ENCODE data around the gene SHB. TPM values are rescaled to one million over a fixed set of nuclear protein-coding genes. Genes with fewer than 3 reads are reported as not detected.

The SHB gene
- total and polyA plus RNA-seq, 7 donors = 4.0 to 30.7 (median 8.6) TPM

GRCh38 chr9:38079461-38080031 is 10.5 kb upstream of the SHB start:
- Histone ChIP-seq H3K9me3 (no peaks in the 10 kb centered on the region), H3K4me3 (no peak overlapping the region), H3K4me1 (peaks cover 21% of the 10 kb centered on the region), H3K36me3 (ENCODE audit: insufficient read depth in 1 of 2, low read depth in 1 of 2) (no peaks in the 10 kb centered on the region), H3K27ac (peak overlapping the region; percentile 27), H3K27me3 (ENCODE audit: insufficient read depth in 3 of 3, low read length in 2 of 3) (no peaks in the 10 kb centered on the region)
- WGBS, 3 donors = 14 to 18% (median 17%) methylated on average over 11 of the region's 11 CpGs
- ATAC-seq (peak; percentile 87 to 95 (median 90)), DNase-seq (peak; percentile 54 to 75)
- intact Hi-C loops (cut with DNase I) = no loop called here
- TF ChIP-seq, protein P1, sequence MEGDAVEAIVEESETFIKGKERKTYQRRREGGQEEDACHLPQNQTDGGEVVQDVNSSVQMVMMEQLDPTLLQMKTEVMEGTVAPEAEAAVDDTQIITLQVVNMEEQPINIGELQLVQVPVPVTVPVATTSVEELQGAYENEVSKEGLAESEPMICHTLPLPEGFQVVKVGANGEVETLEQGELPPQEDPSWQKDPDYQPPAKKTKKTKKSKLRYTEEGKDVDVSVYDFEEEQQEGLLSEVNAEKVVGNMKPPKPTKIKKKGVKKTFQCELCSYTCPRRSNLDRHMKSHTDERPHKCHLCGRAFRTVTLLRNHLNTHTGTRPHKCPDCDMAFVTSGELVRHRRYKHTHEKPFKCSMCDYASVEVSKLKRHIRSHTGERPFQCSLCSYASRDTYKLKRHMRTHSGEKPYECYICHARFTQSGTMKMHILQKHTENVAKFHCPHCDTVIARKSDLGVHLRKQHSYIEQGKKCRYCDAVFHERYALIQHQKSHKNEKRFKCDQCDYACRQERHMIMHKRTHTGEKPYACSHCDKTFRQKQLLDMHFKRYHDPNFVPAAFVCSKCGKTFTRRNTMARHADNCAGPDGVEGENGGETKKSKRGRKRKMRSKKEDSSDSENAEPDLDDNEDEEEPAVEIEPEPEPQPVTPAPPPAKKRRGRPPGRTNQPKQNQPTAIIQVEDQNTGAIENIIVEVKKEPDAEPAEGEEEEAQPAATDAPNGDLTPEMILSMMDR (IDR thresholded peaks at IDR 0.05) = no peak

- intact Hi-C loops (cut with DNase I) = no loop called here
- DNase-seq (no peak), ATAC-seq (no peak)
- 96 to 98% (median 97%) methylated on average over 12 to 34 of the region's 34 CpGs for WGBS, 3 donors
- Histone ChIP-seq H3K4me1 (peaks cover 15% of the 10 kb centered on the region), H3K4me3 (no peak overlapping the region), H3K27ac (no peak overlapping the region), H3K36me3 (ENCODE audit: insufficient read depth in 1 of 2, low read depth in 1 of 2) (no peaks in the 10 kb centered on the region), H3K9me3 (no peaks in the 10 kb centered on the region), H3K27me3 (ENCODE audit: insufficient read depth in 3 of 3, low read length in 2 of 3) (no peaks in the 10 kb centered on the region)
- TF ChIP-seq, protein P1 (IDR thresholded peaks at IDR 0.05) = no peak
Observed at GRCh38 chr9:38075272-38075671, 6.2 kb upstream of the SHB start.

DNA sequence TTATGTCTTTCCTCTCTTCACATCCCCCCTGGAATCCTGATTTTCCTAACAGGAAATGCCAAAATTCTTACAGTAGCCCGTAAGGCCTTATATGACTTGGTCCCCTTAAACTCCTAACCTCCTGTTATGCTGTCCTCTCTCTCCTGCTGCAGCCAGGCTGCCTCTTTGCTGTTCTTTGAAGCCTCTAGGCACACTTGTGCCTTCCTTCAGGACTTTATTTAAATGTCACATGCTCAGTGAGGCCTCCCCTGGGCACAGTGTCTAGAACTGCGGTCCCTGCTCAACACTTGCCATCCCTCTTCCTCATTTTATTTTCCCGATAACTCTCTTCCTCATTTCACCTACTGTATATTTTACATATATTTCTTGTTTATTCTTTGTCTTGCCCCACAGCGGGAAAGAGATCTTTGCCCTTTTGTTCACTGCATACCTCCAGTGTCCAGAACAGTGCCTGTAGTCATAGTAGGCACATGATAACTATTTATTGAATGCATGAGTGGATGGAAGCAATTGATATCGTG is 5.5 kb upstream of the SHB start:
- Histone ChIP-seq H3K36me3 (ENCODE audit: insufficient read depth in 1 of 2, low read depth in 1 of 2) (no peaks in the 10 kb centered on the region), H3K9me3 (no peaks in the 10 kb centered on the region), H3K4me3 (no peak overlapping the region), H3K27ac (peak overlapping the region; percentile 71), H3K4me1 (peaks cover 10% of the 10 kb centered on the region), H3K27me3 (ENCODE audit: insufficient read depth in 3 of 3, low read length in 2 of 3) (no peaks in the 10 kb centered on the region)
- intact Hi-C loops (cut with DNase I) = no loop called here
- no peak for ATAC-seq
- no peak for DNase-seq
- 77 to 87% (median 80%) methylated on average over 5 of the region's 5 CpGs for WGBS, 3 donors
- TF ChIP-seq, protein P1 (IDR thresholded peaks at IDR 0.05) = no peak

DNA sequence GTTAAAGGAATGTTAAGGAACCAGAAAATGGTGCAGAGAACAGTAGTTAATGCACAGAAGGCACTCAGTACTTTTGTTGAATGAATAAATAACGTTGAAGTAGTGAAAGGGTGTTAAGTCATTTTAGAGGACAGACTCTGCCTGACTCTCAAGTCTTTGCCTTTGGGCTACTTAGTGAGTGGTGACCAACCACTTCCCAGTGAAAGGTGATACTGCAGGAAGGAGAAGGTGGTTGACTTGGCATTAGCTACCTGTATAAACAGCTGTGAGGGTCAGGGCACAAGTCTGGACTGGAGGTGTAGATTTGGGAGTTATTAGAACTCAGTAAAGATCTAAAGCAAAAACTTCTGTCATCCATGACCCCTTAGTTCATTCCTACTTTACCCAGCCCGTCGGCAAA is 4.9 kb upstream of the SHB start:
- Histone ChIP-seq H3K4me3 (no peak overlapping the region), H3K9me3 (no peaks in the 10 kb centered on the region), H3K4me1 (peaks cover 7% of the 10 kb centered on the region), H3K27me3 (ENCODE audit: insufficient read depth in 3 of 3, low read length in 2 of 3) (no peaks in the 10 kb centered on the region), H3K36me3 (ENCODE audit: insufficient read depth in 1 of 2, low read depth in 1 of 2) (no peaks in the 10 kb centered on the region), H3K27ac (peak overlapping the region; percentile 71)
- ATAC-seq = peak in 1 of 4 donors; percentile 64
- DNase-seq = no peak
- intact Hi-C loops (cut with DNase I) = no loop called here
- TF ChIP-seq, protein P1 (IDR thresholded peaks at IDR 0.05) = no peak
- 34 to 53% (median 44%) methylated on average over 3 of the region's 3 CpGs for whole genome bisulfite sequencing, 3 donors

All from psoas muscle (tissue), 8 donors.